Measurements from ENCODE around the gene HMOX2. TPM values are rescaled to one million over a fixed set of nuclear protein-coding genes. Genes with fewer than 3 reads are reported as not detected.

Gene HMOX2
- total and polyA plus RNA-seq, 2 of the 13 experiments (the other 11 are each of a cell fraction or from before 2014, with no cell fraction given): 60.3 to 70.4 TPM

GRCh38 chr16:4538350-4539235 is 62.4 kb downstream of the HMOX2 start, which contains the start of gene CDIP1 (continued):
- TF ChIP-seq ZUFSP (CRISPR knock-in tag; IDR thresholded peaks at IDR 0.05; ENCODE audit: borderline replicate concordance) (no peak), POLR2G (IDR thresholded peaks at IDR 0.05; ENCODE audit: low read depth, low read length) (peak; percentile 96), ZNF367 (CRISPR knock-in tag; IDR thresholded peaks at IDR 0.05; ENCODE audit: borderline replicate concordance) (peak; percentile 97), ZNF790 (CRISPR knock-in tag; IDR thresholded peaks at IDR 0.05; ENCODE audit: borderline replicate concordance) (peak; percentile 99), ZNF24 (IDR thresholded peaks at IDR 0.05) (peak; percentile 36; the same call in 1 of the 2 replicates), MLX (CRISPR knock-in tag; IDR thresholded peaks at IDR 0.05) (peak; percentile 94), MYNN (CRISPR knock-in tag; IDR thresholded peaks at IDR 0.05; ENCODE audit: low read depth) (peak; percentile 97), BRD4 (CRISPR knock-in tag; IDR thresholded peaks at IDR 0.05) (peak; percentile 95), ZNF143 (CRISPR knock-in tag; IDR thresholded peaks at IDR 0.05) (peak; percentile 84), ZNF354B (CRISPR knock-in tag; IDR thresholded peaks at IDR 0.05) (peak; percentile 99), RXRB (CRISPR knock-in tag; IDR thresholded peaks at IDR 0.05; ENCODE audit: borderline replicate concordance) (peak; percentile 82), MAFK (conservative IDR thresholded peaks at IDR 0.05 in 1 of 2, IDR thresholded peaks at IDR 0.05 in 1 of 2; ENCODE audit: low read length in 2 of 2) (no peak), EP300 (IDR thresholded peaks at IDR 0.05; ENCODE audit: low read depth in 2 of 2, low read length in 2 of 2) (peak; percentile 6 to 39; a peak in 1 of 4 replicates), EP300 (CRISPR knock-in tag; IDR thresholded peaks at IDR 0.05; ENCODE audit: borderline replicate concordance) (peak; percentile 73), FLYWCH1 (CRISPR knock-in tag; IDR thresholded peaks at IDR 0.05) (peak; percentile 97), CAMTA2 (CRISPR knock-in tag; IDR thresholded peaks at IDR 0.05; ENCODE audit: borderline replicate concordance) (peak; percentile 99), ZNF615 (CRISPR knock-in tag; IDR thresholded peaks at IDR 0.05; ENCODE audit: borderline replicate concordance) (peak; percentile 92), ZHX2 (IDR thresholded peaks at IDR 0.05; ENCODE audit: low read depth) (peak; percentile 90), ZHX2 (CRISPR knock-in tag; IDR thresholded peaks at IDR 0.05; ENCODE audit: borderline replicate concordance) (peak; percentile 88; the same call in 1 of the 2 replicates), RAD21 (CRISPR knock-in tag; IDR thresholded peaks at IDR 0.05) (peak; percentile 58; the same call in 1 of the 2 replicates), WIZ (CRISPR knock-in tag; IDR thresholded peaks at IDR 0.05) (peak; percentile 98)
